Measurements from ENCODE around the gene INTS3.
"Not testable (repeated sequence)": the region's sequence is repeated elsewhere in the genome, so short reads cannot be mapped to it uniquely, and the experiment has no call there.

The INTS3 gene

DNA sequence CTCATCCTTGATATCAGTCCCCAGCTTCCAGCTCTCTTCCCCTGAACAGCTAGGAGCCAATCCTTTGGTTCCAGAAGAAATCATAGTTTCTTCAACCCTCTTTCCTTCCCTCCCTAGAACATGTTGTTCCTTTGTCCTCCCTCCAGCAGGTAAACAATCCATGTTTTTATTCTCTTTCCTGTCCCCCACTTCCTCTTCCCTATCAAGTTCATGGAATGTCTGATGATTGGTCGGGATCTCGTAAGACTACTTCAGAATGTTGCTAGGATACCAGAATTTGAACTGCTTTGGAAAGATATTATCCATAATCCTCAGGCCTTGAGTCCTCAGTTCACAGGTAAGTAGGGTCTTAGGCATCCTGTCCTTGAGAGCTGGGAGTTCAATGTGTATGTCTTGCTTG is 24.2 kb downstream of the INTS3 start:
- no peak for DNase-seq (ENCODE audit: low read depth)

DNA sequence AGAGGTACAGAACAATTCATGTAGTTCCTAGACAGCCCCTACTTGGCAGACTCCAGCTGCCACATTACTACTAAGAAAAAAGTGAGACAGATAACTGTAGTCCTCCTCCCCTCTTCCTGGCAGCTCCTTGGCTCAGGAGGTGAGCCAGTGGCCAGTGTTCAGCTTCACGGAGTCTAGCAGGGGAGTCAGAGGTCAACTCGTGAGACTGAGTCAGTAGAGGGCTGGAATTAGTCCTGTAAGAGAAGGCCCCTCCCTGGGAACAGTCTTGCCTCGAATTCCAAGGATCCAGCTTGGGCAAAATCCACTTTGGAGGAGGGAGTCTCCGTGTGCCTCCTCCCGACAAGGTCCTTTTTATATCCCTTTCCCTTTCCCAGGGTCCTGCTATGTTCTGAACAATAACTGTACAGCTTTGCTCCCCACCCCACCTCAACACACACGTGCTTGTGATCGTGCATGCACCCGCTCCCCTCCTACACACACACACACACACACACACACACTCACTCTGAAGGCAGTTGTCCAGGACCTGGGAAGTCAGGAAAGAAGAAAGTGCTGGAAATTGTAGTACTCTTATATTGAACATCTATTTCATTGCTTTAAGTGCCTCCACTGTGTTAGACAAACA is 24.8 kb downstream of the INTS3 start:
- no peak for DNase-seq (ENCODE audit: low read depth)

DNA sequence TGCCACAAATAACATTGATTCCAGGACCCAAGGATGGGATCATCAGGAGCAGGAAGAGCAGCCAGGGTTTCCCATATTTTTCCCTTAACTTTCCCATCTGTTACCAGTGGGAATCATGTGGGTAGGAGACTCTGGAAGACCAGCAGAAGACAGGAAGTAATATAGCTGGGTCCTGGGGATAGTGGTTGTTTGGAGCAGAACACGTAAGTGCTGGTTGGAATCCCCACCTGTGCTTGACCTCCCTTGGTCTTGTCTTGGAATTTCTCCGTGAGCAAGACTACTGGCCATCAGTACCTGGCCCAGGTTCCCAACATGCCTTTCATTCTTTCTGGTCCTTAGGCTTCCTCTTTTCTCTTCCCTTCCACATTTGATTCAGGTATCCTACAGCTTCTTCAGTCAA is 26.4 kb downstream of the INTS3 start:
- DNase-seq (ENCODE audit: low read depth): no peak

DNA sequence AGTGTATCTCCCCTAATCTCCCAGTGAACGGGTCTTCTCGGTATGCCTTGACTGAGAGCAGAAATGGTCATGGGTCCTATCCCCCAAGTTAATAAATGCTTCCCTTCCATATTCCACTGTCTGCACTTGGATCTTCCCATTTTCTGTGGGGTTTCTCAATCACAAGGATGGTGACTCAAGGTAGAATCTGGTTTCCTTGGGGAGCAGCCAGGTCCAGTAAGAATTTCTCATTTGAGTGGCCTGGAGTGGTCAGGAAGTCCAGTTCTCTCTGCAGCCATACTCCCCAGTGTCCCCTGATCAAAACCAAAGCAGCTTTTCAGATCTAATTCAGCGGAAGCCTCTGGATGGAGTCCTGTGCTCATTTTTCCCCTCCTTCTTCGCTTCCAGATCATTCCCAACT is 32.6 kb downstream of the INTS3 start:
- DNase-seq (ENCODE audit: low read depth): no peak

DNA sequence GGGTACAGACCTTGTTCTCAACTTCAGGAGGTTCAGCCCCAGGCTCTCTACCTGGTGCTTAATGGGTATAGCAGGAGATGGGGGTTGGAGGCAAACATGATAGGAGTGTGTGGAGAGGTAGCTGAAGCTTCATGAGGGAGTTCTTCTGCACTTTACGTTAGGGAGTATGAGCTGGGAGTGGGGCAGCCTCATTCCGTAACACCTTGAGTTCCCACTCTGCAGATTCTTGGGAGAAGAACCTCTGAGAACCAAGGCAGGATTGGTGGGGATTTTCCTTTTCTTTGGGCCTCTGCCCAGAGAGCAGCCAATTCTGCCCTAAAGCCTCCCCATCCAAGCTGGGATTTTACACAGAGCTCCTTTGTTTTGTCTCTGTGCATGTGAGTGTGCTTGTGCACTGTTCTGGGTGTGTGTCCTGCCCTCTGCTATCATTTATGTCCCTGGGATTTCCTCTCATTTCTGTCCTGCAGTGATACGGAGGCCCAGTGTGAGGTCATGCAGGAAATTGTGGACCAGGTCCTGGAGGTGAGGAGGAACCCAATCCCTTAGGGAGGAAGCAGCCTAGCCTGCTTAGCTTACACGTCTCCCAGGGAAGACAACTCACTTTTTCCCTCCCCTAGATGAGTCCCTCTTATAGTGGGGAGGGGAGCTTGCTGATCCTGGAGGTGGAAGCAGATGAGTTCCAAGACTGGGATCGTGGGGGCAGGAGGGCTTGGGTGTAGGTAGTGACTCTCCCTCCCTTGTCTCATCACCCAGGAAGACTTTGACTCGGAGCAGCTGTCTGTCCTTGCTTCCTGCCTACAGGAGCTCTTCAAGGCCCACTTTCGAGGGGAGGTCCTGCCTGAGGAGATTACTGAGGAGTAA is 35.7 kb downstream of the INTS3 start:
- DNase-seq (ENCODE audit: low read depth): no peak

DNA sequence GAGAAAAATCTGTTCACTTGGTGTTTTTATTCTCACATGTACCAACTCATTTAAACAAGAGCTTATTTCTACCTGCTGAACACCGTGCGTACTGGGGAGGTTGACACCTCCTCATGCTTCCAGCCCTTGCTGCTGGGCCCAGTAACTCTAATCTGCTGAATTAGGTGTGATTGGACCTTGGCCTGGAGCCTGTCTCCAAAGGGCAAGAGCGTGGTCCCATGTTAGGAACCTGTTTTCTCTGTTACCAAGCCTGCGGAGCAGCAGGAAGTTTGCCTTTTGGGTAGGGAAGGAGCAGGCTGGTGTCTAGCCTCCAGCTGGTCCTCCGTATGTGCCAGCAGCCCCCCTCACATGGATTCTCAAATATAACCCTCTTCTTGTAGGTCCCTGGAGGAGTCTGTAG is 36.5 kb downstream of the INTS3 start:
- no peak for DNase-seq (ENCODE audit: low read depth)

DNA sequence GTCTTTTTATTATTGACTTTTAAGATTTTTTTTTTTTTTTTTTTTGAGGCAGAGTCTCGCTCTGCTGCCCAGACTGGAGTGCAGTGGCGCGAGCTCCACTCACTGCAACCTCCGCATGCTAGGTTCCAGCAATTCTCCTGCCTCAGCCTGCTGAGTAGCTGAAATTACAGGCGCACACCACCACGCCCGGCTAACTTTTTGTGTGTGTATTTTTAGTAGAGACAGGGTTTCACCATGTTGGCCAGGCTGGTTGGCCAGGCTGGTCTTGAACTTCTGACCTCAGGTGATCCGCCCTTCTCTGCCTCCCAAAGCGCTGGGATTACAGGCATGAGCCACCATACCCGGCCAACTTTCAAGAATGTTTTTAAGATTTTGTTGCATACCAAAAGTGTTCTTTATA is 38.8 kb downstream of the INTS3 start:
- not testable (repeated sequence) for DNase-seq (ENCODE audit: low read depth)

DNA sequence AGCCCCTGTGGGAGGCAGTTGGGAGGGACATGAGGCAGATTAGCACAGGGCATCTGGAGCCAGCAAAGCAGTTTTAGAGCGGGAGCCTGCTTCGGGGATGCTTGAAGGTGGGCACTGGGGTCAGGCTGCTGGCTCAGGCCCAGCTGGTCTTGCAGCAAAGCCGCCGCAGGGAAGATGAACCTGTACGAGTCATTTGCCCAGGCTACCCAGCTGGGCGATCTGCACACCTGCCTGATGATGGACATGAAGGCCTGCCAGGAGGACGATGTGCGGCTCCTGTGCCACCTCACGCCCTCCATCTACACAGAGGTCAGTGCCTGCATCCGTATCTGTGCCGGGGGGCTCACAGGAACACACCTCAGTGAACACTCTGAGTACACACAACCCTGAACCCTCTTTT is 39.7 kb downstream of the INTS3 start:
- DNase-seq (ENCODE audit: low read depth): no peak

DNA sequence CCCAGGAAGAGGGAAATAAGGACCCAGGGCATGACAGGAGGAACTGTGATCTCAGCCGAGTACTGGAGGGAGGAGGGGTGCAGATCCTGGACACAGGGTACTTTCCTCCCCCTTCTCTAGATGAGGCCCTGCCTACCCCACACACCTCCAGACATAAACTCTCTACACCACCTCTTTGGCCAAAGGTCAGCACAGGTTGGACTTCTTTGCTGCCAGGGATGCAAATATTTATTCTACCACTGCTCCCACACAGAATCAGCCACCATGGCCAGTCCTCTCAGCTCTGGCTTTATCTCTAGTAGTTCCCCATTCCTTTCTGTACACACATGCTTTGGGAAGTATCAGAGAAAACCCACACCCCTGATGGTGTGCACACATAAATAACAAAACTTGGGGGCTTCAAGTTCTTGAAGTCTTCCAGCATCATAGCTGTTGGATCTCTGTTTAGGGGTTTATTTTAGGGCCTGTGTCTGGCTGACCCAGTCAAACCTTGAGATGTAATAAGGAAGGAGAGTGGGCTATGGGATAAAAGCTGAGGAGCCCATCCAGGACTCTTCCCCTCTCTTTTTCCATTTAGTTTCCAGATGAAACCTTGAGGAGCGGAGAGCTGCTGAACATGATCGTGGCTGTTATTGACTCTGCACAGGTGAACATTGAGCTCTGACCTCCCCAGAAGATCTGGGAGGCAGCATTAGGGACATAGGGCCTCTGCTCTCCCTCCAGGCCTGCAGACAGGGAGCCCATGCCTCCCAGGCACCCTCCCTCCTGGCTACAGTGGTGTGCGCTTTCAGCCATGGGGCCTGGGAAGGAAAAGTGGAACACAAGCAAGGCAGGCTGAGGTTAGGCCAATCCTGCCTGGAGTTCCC is 40.7 kb downstream of the INTS3 start:
- no peak for DNase-seq (ENCODE audit: low read depth)

DNA sequence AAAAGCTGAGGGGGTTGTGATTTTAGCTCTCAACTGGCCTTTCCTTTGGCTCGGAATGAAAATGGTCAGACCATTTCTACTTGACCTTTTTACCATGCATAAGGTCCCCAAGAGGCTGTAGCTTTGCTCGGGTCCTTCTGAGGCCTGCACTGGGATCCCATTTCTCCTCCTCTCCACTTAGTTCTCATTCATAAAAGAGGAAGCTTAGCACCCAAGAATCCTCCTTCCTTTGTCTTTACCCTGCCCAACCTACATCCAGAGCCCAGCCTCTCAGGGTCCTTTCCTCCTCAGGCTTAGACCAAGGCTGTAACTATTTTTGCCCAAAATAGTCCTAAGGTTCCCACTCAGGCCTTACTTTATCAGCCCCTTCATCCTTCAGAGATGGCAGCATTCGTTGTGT is 41.4 kb downstream of the INTS3 start:
- DNase-seq (ENCODE audit: low read depth): no peak

DNA sequence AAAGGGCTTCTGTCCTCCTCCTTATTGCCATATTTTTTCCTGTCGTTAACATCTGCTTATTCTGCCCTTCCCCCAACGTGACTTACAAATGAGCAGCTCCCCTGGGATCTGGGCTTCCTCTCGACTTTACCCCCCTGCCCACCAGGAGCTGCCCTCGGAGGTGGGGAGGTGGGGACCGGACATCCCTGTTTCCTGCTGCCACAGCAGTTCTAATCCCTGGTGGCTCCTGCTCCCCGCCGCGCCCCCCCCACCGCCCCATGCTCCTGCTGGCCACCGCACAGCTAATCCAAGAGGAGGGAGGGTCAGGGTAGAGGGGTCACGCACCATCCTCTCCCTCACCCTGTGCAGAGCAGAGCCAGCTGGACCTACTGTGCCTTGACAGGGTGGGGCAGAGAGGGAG is 42.9 kb downstream of the INTS3 start:
- no peak for DNase-seq (ENCODE audit: low read depth)

DNA sequence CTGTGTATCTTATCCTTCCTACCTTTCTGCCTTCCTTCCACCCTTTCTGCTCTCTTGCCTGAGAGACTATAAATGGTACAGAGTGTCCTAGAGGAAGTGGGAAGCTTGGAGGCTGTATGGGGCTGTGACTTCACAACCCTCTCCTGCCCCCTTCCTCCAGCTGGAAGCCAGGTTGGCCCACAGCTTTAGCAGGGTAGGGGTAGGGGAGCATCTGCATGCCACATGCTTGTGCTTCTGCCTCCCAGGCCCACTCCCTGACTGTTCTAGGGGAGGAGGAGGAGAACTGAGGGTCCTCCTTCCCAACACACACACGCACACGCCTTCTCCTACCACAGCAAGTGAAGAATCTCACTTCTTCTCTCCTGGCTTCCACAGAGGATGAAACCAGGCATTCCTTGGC is 43.4 kb downstream of the INTS3 start:
- DNase-seq (ENCODE audit: low read depth): no peak

DNA sequence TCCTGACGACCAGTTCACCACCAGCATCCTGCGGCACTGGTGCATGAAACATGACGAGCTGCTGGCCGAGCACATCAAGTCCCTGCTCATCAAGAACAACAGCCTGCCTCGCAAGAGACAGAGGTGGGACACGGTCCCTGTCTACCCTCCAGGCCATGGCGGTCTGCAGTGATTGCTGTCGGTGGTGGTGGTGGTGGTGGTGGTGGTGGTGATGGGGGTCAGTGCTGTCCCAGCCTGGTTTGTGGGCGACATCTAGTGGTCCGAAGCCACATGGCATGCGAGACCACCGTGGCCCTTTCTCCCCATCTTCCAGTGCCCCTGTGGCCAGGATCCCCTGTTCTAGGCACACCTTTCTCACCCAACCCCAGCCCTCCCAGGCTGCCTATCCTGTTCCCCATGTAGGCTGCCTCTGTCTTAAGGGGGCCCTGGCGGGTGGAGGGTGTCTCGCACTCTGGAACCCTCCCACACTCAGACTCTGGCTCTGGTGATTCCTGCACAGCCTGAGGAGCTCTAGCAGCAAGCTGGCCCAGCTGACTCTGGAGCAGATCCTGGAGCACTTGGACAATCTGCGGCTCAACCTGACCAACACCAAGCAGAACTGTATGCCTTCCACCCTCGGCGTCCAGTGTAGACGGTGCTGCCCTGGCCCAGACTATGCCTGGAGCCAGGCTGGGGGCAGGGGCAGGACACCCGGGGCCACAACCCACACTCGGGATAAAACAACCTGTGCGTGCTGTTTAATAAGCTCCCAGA is 44.2 kb downstream of the INTS3 start:
- DNase-seq (ENCODE audit: low read depth): no peak

DNA sequence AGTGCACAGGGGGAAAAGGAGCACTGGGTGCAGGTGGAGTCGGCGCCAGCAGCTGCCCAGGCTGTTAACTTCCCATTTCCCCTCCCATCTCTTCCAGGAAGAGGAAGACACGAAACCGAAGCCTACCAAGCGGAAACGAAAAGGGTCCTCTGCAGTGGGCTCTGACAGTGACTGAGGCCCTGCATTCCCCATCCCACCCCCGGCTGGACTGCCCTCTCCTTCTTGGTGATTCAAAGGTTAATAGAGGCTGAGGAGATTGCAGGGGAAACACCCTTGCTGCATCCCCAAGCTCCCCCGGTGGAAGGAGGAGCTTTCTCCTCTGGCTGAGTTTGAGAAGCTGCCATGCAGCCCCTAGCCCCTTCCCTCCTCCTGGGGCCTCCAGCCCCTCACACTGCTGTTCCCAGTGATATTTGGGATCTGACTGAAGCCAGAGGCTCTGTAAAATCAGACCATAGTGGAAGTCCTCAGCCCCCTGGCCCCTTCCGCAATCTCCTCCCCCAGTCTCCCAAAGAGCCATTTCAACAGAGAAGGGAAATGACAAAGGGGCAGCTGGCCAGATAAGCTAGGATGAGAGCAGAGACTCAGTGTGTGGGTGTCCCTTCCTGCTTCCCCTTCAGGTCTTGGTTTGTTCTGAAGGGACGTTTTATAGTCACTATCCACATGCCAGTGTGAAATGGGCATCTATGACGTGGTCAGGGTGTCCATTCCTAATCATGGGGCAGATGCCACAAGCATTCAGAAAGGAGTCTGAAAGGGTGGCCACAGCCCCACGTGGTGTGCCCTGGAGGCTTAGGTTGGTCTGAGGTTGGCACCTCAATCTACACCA is 45.5 kb downstream of the INTS3 start:
- no peak for DNase-seq (ENCODE audit: low read depth)

DNA sequence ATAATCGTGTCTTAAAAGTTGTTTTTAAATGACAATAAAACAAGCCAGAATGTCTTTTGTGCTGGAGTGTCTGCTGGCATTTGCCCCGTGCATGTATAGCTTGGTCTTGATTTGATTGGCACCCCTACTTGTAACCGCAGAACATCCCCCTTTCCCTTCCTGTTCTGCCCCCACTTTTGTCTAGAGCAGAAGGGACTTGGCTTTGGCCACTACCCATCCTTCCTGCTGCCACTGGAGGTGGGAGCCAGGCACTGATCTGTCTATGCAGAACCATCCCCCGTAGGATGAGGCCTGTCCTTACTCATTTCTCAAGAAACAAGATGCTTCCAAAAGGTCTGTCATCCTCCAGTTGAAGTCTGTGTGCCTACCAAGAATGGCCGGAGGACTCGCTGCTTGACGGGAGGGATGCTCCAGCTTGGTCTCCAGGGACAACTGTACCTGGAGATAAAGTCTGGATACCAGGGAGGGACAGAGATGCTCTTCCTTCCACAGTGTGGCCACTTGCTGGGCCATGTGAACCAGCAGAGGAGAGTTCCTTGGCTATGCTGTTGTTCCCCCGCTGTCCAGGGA is 46.3 kb downstream of the INTS3 start:
- DNase-seq (ENCODE audit: low read depth): no peak

DNA sequence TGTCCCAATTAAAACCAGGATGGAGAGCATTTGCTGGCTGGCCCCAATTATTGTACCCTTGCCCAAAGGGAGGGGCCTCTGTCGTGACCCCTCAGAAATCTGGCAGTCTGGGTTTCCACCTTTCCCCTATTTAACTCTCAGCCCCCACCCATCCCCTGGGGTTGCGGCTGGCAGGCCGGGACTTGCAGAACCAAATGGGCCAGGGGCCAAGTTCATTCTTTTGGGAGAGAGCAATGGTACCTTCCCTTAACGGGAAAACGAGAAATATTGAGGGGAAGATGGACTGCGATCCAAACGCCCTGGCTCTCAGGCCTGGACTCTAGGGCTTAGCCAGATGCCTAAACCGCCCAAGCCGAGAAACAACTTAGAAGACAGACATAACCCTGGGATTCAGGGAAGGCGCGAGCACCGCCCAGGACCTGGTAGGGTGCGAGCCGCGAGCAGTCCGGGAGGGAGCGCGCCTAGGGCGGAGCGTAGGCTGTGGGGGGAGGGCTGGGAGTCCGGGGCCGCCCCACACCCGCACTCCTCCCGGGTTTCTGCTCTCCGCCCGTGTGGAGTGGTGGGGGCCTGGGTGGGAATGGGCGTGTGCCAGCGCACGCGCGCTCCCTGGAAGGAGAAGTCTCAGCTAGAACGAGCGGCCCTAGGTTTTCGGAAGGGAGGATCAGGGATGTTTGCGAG is 47.1 kb downstream of the INTS3 start, which contains the start of gene SLC27A3:
Gene SLC27A3 (plus strand): TSS at position 628 of the 678 bp plus-strand sequence. CDS start 91 bp downstream, outside the sequence.
- DNase-seq (ENCODE audit: low read depth): no peak

DNA sequence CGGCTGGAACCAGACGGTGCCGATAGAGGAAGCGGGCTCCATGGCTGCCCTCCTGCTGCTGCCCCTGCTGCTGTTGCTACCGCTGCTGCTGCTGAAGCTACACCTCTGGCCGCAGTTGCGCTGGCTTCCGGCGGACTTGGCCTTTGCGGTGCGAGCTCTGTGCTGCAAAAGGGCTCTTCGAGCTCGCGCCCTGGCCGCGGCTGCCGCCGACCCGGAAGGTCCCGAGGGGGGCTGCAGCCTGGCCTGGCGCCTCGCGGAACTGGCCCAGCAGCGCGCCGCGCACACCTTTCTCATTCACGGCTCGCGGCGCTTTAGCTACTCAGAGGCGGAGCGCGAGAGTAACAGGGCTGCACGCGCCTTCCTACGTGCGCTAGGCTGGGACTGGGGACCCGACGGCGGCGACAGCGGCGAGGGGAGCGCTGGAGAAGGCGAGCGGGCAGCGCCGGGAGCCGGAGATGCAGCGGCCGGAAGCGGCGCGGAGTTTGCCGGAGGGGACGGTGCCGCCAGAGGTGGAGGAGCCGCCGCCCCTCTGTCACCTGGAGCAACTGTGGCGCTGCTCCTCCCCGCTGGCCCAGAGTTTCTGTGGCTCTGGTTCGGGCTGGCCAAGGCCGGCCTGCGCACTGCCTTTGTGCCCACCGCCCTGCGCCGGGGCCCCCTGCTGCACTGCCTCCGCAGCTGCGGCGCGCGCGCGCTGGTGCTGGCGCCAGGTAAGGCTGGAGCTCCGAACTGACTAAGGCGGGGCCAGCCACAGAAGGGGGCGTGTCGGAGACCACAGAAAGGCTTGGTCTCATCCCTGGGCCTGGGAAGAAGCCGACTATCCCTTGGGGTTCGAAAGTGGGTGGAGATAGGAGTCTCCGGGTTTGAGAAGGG is 47.8 kb downstream of the INTS3 start:
- peak; percentile 16 for DNase-seq (ENCODE audit: low read depth)

DNA sequence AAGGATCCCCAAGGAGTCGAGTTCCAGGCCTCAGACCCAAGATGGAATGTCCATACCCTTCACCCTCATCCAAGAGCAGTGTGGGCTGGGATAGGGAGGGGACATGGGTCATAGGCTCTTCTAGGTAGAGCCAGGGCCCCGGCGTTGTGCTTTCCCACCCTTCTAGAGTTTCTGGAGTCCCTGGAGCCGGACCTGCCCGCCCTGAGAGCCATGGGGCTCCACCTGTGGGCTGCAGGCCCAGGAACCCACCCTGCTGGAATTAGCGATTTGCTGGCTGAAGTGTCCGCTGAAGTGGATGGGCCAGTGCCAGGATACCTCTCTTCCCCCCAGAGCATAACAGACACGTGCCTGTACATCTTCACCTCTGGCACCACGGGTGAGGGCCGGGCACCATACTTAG is 48.5 kb downstream of the INTS3 start:
- DNase-seq (ENCODE audit: low read depth): no peak

DNA sequence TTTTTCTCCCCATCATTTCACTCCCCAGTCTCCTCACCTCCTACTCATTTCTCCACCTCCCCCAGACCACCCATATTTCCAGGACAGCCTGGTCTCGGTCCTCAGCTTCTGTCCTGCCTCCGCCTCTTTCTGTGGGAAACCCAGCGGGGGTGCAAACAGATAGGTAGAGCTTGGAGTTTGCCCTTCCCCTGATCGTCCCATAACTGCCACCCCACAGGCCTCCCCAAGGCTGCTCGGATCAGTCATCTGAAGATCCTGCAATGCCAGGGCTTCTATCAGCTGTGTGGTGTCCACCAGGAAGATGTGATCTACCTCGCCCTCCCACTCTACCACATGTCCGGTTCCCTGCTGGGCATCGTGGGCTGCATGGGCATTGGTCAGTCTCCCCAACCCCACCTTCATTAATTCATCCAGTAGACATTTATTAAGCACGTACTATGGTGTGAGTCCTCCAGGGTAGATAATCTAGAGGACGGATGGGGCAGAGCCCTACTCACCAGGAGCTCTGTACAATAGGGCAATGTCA is 49.1 kb downstream of the INTS3 start:
- no peak for DNase-seq (ENCODE audit: low read depth)
